K562 (cell line): ENCODE measurements around the gene SYT7. TPM values are rescaled to one million over a fixed set of nuclear protein-coding genes. Genes with fewer than 3 reads are reported as not detected.

Experiments
- ATAC-seq: fragments of 200-7000 bp; cut with Tn5 transposase; 3 replicates; pipeline ENCODE4 v1.9.1; 2020; ENCODE audit warnings: moderate library complexity
- BruUV-seq: library from RNA; stranded (reverse); fragments of 400-500 nt; replicated peaks from 2 replicates; lab custom pipeline; 2021; lab: Mats Ljungman, UMichigan
- CTCF ChIA-PET: fragments of 300-600 bp; formaldehyde crosslinking; extraction: SDS; loops from one replicate; lab custom pipeline; 2021; ENCODE audit warnings: low intra/inter-chr PET ratio; lab: Yijun Ruan, JAX
- POLR2A ChIA-PET: fragments of 300-600, 350-650 bp; sonication (Branson Sonifier 250); formaldehyde crosslinking; extraction: SDS; loops from one replicate; lab custom pipeline; 2021; ENCODE audit warnings: antibody characterized with exemption, inconsistent platforms; lab: Yijun Ruan, JAX
- DNase-seq, 4 experiments: peaks; one replicate each; pipeline versions ENCODE4 v3.0.0 to v3.0.0-alpha.2; 2011 to 2018; ENCODE audit warnings: low spot score in 3 of 4, mixed read lengths in 3 of 4; ENCODE audit errors: extremely low read depth in 1 of 4
- FAIRE-seq: peaks from 2 replicates; lab custom pipeline; 2011; peaks lifted over from hg19 to GRCh38; lab: Jason Lieb, UNC
- H2AFZ ChIP-seq: 2 replicates; pipeline ENCODE4 v1.6.0; 2011; ENCODE audit warnings: low read depth, low read length, control low read depth, inconsistent platforms
- H3K27ac ChIP-seq: fragments of 200-600 bp; 3 replicates; pipeline ENCODE4 v1.8.0; 2011; ENCODE audit warnings: low read depth, mild to moderate bottlenecking, control low read depth, inconsistent platforms, low read length, moderate library complexity, mixed read lengths; ENCODE audit errors: extremely low read depth
- H3K27me3 ChIP-seq, 2 experiments: fragments of 300-600 bp in 1 of 2; 2 replicates in 1 of 2; 3 replicates in 1 of 2; pipeline versions ENCODE4 v1.6.0 to v1.8.0; 2011; ENCODE audit warnings: inconsistent platforms in 2 of 2, low read length in 2 of 2, mild to moderate bottlenecking in 1 of 2, mixed read lengths in 1 of 2, moderate library complexity in 1 of 2; ENCODE audit not compliant: control insufficient read depth in 2 of 2, insufficient read depth in 2 of 2
- H3K36me3 ChIP-seq: fragments of 300-600 bp; 3 replicates; pipeline ENCODE4 v1.8.0; 2011; ENCODE audit warnings: mild to moderate bottlenecking, low read length, inconsistent platforms; ENCODE audit not compliant: control insufficient read depth, insufficient read depth
- H3K4me1 ChIP-seq, 2 experiments: fragments of 200-600 bp in 1 of 2; replicated peaks in 1 of 2; 2 replicates in 1 of 2; 3 replicates in 1 of 2; pipeline versions ENCODE4 v1.5.1 to v1.8.0; 2011; ENCODE audit warnings: inconsistent platforms in 2 of 2, low read length in 2 of 2, mild to moderate bottlenecking in 1 of 2, mixed read lengths in 1 of 2, moderate library complexity in 1 of 2; ENCODE audit not compliant: control insufficient read depth in 2 of 2, insufficient read depth in 2 of 2
- H3K4me2 ChIP-seq: 2 replicates; pipeline ENCODE4 v1.6.1; 2011; ENCODE audit warnings: low read length, control low read depth, inconsistent platforms, mixed read lengths; ENCODE audit not compliant: insufficient read depth
- H3K4me3 ChIP-seq: fragments of 200-600 bp; sonication (generic), shearing (Covaris generic); 2 replicates; pipeline ENCODE4 v1.5.1; 2016; ENCODE audit warnings: control low read depth, inconsistent platforms
- H3K79me2 ChIP-seq: fragments of 200-600 bp; 3 replicates; pipeline ENCODE4 v1.8.0; 2011; ENCODE audit warnings: low read length, inconsistent platforms; ENCODE audit not compliant: control insufficient read depth, insufficient read depth
- H3K9ac ChIP-seq, 2 experiments: 2 replicates each; pipeline versions ENCODE4 v1.6.0 to v1.6.1; 2011; ENCODE audit warnings: low read depth in 2 of 2, low read length in 2 of 2, control low read depth in 1 of 2, inconsistent platforms in 1 of 2, mild to moderate bottlenecking in 1 of 2, mixed read lengths in 1 of 2; ENCODE audit not compliant: insufficient read depth in 1 of 2
- H3K9me1 ChIP-seq: one replicate; pipeline ENCODE4 v1.6.0; 2011; ENCODE audit warnings: inconsistent platforms, mild to moderate bottlenecking, low read length, moderate library complexity; ENCODE audit not compliant: control insufficient read depth, insufficient read depth
- H3K9me3 ChIP-seq: replicated peaks from 2 replicates; pipeline ENCODE4 v1.5.1; 2011; ENCODE audit warnings: low read depth, low read length, inconsistent platforms; ENCODE audit not compliant: control insufficient read depth, insufficient read depth
- H4K20me1 ChIP-seq: replicated peaks from 2 replicates; pipeline ENCODE4 v1.6.1; 2011; ENCODE audit warnings: low read length, inconsistent platforms, mixed read lengths; ENCODE audit not compliant: control insufficient read depth, insufficient read depth
- BCOR ChIP-seq: fragments of 450-650 bp; IDR thresholded peaks from 2 replicates; pipeline ENCODE4 v1.6.1; 2016
- IRF9 ChIP-seq: fragments of 450-650 bp; IDR thresholded peaks from 2 replicates; pipeline ENCODE4 v1.6.1; 2016; ENCODE audit warnings: missing biosample characterization, missing genetic modification characterization
- RFX1 ChIP-seq: fragments of 450-650 bp; IDR thresholded peaks from 2 replicates; pipeline ENCODE4 v1.6.1; 2016; ENCODE audit warnings: mild to moderate bottlenecking, moderate library complexity
- SAP30 ChIP-seq: fragments of 200-600 bp; sonication (generic); IDR thresholded peaks from 2 replicates; pipeline ENCODE4 v1.6.1; 2012; ENCODE audit warnings: borderline replicate concordance, low read depth, mild to moderate bottlenecking, moderate library complexity, low read length, control low read depth, inconsistent platforms; ENCODE audit not compliant: insufficient read depth, poor library complexity, severe bottlenecking
- SMAD2 ChIP-seq: fragments of 150-350 bp; IDR thresholded peaks from 2 replicates; pipeline ENCODE4 v1.6.1; 2014; ENCODE audit warnings: low read depth, mild to moderate bottlenecking, low read length
- TCF7 ChIP-seq: sonication (generic); IDR thresholded peaks from 2 replicates; pipeline ENCODE4 v1.6.1; 2016; ENCODE audit warnings: antibody characterized with exemption, borderline replicate concordance
- TFE3 ChIP-seq: fragments of 450-650 bp; formaldehyde crosslinking; IDR thresholded peaks from 2 replicates; pipeline ENCODE4 v1.4.0; 2020; ENCODE audit warnings: mild to moderate bottlenecking, mixed read lengths
- ZNF75A ChIP-seq: fragments of 450-650 bp; formaldehyde crosslinking; IDR thresholded peaks from 2 replicates; pipeline ENCODE4 v1.4.0; 2020; ENCODE audit warnings: mild to moderate bottlenecking
- WGBS: fragments of 100-300 bp; shearing (Covaris generic); methylation state at CpG from one replicate; pipeline ENCODE4 v1.1.6; 2016; ENCODE audit warnings: low coverage, mixed read lengths; ENCODE audit not compliant: insufficient coverage; ENCODE audit errors: missing lambda C conversion rate; 5-methylcytosine and 5-hydroxymethylcytosine counted together
- in situ Hi-C: fragments of 300-500 bp; cut with MboI; formaldehyde crosslinking; loops from 4 replicates; pipeline ENCODE4 v1.15.0; 2018; ENCODE audit warnings: inconsistent platforms, mixed read lengths
- intact Hi-C: fragments of 100-400 bp; cut with micrococcal nuclease; formaldehyde crosslinking; loops from 2 replicates; pipeline ENCODE4 v1.14.2; 2022
- polyA plus RNA-seq, 8 experiments: library from polyadenylated mRNA; depleted of rRNA in 4 of 8; stranded (reverse) in 5 of 8; unstranded in 3 of 8; fragments of >200 nt; fragmentation: Nextera tagmentation in 2 of 8; fragmentation: Illumina TruSeq in 1 of 8; extraction: Ambion mirVana in 2 of 8; extraction: Trizol in 1 of 8; gene quantifications; 2 replicates each; pipeline versions ENCODE4 v1.2.1 to v1.2.3, GENCODE V29; 2011 to 2014; ENCODE audit warnings: inconsistent platforms in 1 of 8, missing spikeins in 1 of 8
- total RNA-seq, 7 experiments: library from RNA; depleted of rRNA in 6 of 7; stranded (reverse); fragments of >200 nt in 6 of 7; fragmentation: Illumina TruSeq in 2 of 7; extraction: Trizol in 2 of 7; gene quantifications; 2 replicates each; pipeline versions ENCODE4 v1.2.1 to v1.2.3, GENCODE V29; 2011 to 2021; ENCODE audit warnings: low replicate concordance in 1 of 7

Gene SYT7
- total and polyA plus RNA-seq, 9 of the 15 experiments (the other 6 are each of a cell fraction or from before 2014, with no cell fraction given), result 0.01 to 0.51 (median 0.16) TPM; not detected in 1

GRCh38 chr11:61574611-61575010 lies 6.3 kb downstream of the SYT7 start:
- H3K4me3 ChIP-seq, result no peak overlapping the region
- peaks cover 10% of the 10 kb centered on the region for H4K20me1 ChIP-seq
- ATAC-seq (no peak), DNase-seq (no peak), FAIRE-seq (no peak)
- WGBS, result under 1% methylated on average over 14 of the region's 14 CpGs
- peaks cover under 1 to 55% of the 10 kb centered on the region in 2 experiments; a peak in 2 of 5 replicates for H3K27me3 ChIP-seq
- no peaks in the 10 kb centered on the region for H3K9me3 ChIP-seq
- intact Hi-C loops (no loop called here), in situ Hi-C loops (no loop called here)
- ChIA-PET POLR2A (no interaction called here), CTCF (no interaction called here)
- TF ChIP-seq SMAD2 (no peak), ZNF75A (no peak)
- no peak overlapping the region for H2AFZ ChIP-seq
- no peaks in the 10 kb centered on the region for H3K79me2 ChIP-seq
- H3K9ac ChIP-seq, result no peak overlapping the region
- H3K36me3 ChIP-seq, result no peaks in the 10 kb centered on the region
- no peak overlapping the region for H3K27ac ChIP-seq
- peaks cover 0 to 9% of the 10 kb centered on the region in 2 experiments; a peak in 2 of 5 replicates for H3K4me1 ChIP-seq
- BruUV-seq, result no TSS peak
- H3K9me1 ChIP-seq, result no peaks in the 10 kb centered on the region
- H3K4me2 ChIP-seq, result no peak overlapping the region

- peaks cover 0 to 10% of the 10 kb centered on the region in 2 experiments; a peak in 2 of 5 replicates for H3K4me1 ChIP-seq
- DNase-seq, result no peak
- H3K4me2 ChIP-seq, result no peak overlapping the region
- no peak overlapping the region for H2AFZ ChIP-seq
- BruUV-seq, result no TSS peak
- no peak overlapping the region for H3K4me3 ChIP-seq
- H4K20me1 ChIP-seq, result peaks cover 8% of the 10 kb centered on the region
- no peak for ATAC-seq
- in situ Hi-C loops (no loop called here), intact Hi-C loops (no loop called here)
- no peak overlapping the region for H3K27ac ChIP-seq
- POLR2A ChIA-PET, result no interaction called here
- H3K36me3 ChIP-seq, result no peaks in the 10 kb centered on the region
- H3K9ac ChIP-seq, result no peak overlapping the region
- H3K79me2 ChIP-seq, result no peaks in the 10 kb centered on the region
- 0% methylated on average over 5 of the region's 5 CpGs for WGBS
- TF ChIP-seq RFX1 (peak; percentile 49), TCF7 (no peak), TFE3 (CRISPR knock-in tag) (no peak), BCOR (no peak), SAP30 (no peak), IRF9 (tag) (no peak)
- peaks cover 0 to 50% of the 10 kb centered on the region in 2 experiments; a peak in 2 of 5 replicates for H3K27me3 ChIP-seq
- no peak for FAIRE-seq
- CTCF ChIA-PET, result no interaction called here
- H3K9me3 ChIP-seq, result no peaks in the 10 kb centered on the region
- H3K9me1 ChIP-seq, result no peaks in the 10 kb centered on the region
These were observed 8.0 kb downstream of the SYT7 start for GRCh38 chr11:61572913-61573312.
